Endothelial cell of umbilical vein (primary cell): ENCODE data around the gene C1orf174. TPM values are rescaled to one million over a fixed set of nuclear protein-coding genes. Genes with fewer than 3 reads are reported as not detected.

Experiments
- BruUV-seq: library from RNA; stranded (reverse); fragments of 400-500 nt; replicated peaks from 2 replicates; lab custom pipeline; 2021; lab: Mats Ljungman, UMichigan
- CTCF ChIA-PET: fragments of 300-600, 350-600 bp; sonication (Branson Sonifier 250); formaldehyde crosslinking; loops from one replicate; lab custom pipeline; 2021; ENCODE audit warnings: antibody characterized with exemption, inconsistent platforms; lab: Charles Lee
- POLR2A ChIA-PET: fragments of 300-600, 350-600 bp; sonication (Branson Sonifier 250); formaldehyde crosslinking; loops from one replicate; lab custom pipeline; 2021; ENCODE audit warnings: antibody characterized with exemption, inconsistent platforms; lab: Charles Lee
- DNase-seq: peaks from one replicate; pipeline ENCODE4 v3.0.0-alpha.2; 2011; ENCODE audit warnings: low read depth, low spot score
- FAIRE-seq: peaks from 2 replicates; lab custom pipeline; 2011; peaks lifted over from hg19 to GRCh38; lab: Jason Lieb, UNC
- H2AFZ ChIP-seq: 2 replicates; pipeline ENCODE4 v1.6.0; 2012; ENCODE audit warnings: low read depth, low read length, control low read depth, inconsistent platforms
- H3K27ac ChIP-seq: 2 replicates; pipeline ENCODE4 v1.5.1; 2011; ENCODE audit warnings: low read depth, mild to moderate bottlenecking, control low read depth, low read length, moderate library complexity; ENCODE audit not compliant: insufficient read depth
- H3K27me3 ChIP-seq, 2 experiments: 2 replicates each; pipeline versions ENCODE4 v1.6.0 to v1.6.1; 2011; ENCODE audit warnings: low read length in 2 of 2, mixed read lengths in 1 of 2; ENCODE audit not compliant: control insufficient read depth in 2 of 2, insufficient read depth in 2 of 2
- H3K36me3 ChIP-seq, 2 experiments: 2 replicates in 1 of 2; 3 replicates in 1 of 2; pipeline ENCODE4 v1.5.1; 2011; ENCODE audit warnings: low read length in 2 of 2, mild to moderate bottlenecking in 1 of 2, moderate library complexity in 1 of 2; ENCODE audit not compliant: control insufficient read depth in 2 of 2, insufficient read depth in 2 of 2; ENCODE audit errors: extremely low read depth in 1 of 2
- H3K4me1 ChIP-seq: 3 replicates; pipeline ENCODE4 v1.5.1; 2011; ENCODE audit warnings: mild to moderate bottlenecking, low read length; ENCODE audit not compliant: control insufficient read depth, insufficient read depth; ENCODE audit errors: extremely low read depth
- H3K4me2 ChIP-seq: 2 replicates; pipeline ENCODE4 v1.6.1; 2011; ENCODE audit warnings: low read length, control low read depth, mixed read lengths; ENCODE audit not compliant: insufficient read depth
- H3K4me3 ChIP-seq, 3 experiments: fragments of 200-600 bp in 1 of 3; sonication (generic), shearing (Covaris generic) in 1 of 3; replicated peaks in 1 of 3; 2 replicates each; pipeline ENCODE4 v1.5.1; 2011 to 2016; ENCODE audit warnings: control low read depth in 3 of 3, low read length in 3 of 3, mild to moderate bottlenecking in 2 of 3, inconsistent platforms in 1 of 3, low read depth in 1 of 3, moderate library complexity in 1 of 3; ENCODE audit not compliant: insufficient read depth in 1 of 3
- H3K79me2 ChIP-seq: 2 replicates; pipeline ENCODE4 v1.6.0; 2012; ENCODE audit warnings: low read length, inconsistent platforms; ENCODE audit not compliant: control insufficient read depth, insufficient read depth
- H3K9ac ChIP-seq: replicated peaks from 2 replicates; pipeline ENCODE3; 2011; ENCODE audit warnings: low read length, control low read depth; ENCODE audit not compliant: insufficient read depth; ENCODE audit errors: extremely low read depth
- H3K9me1 ChIP-seq: replicated peaks from 3 replicates; pipeline ENCODE4 v1.6.0; 2011; ENCODE audit warnings: mild to moderate bottlenecking, low read length; ENCODE audit not compliant: control insufficient read depth, insufficient read depth; ENCODE audit errors: extremely low read depth
- H3K9me3 ChIP-seq: replicated peaks from 2 replicates; pipeline ENCODE4 v1.5.1; 2012; ENCODE audit warnings: low read length, inconsistent platforms; ENCODE audit not compliant: control insufficient read depth, insufficient read depth
- H4K20me1 ChIP-seq: replicated peaks from 2 replicates; pipeline ENCODE3; 2011; ENCODE audit warnings: mild to moderate bottlenecking, low read length; ENCODE audit not compliant: control insufficient read depth, insufficient read depth; ENCODE audit errors: extremely low read depth
- CTCF ChIP-seq, 2 donors: IDR thresholded peaks; 1 replicate in 1 of 2; 2 replicates in 1 of 2; pipeline ENCODE4 v1.5.1; 2011; ENCODE audit warnings: low read length in 2 of 2, mild to moderate bottlenecking in 2 of 2, moderate library complexity in 2 of 2, control low read depth in 1 of 2, inconsistent platforms in 1 of 2, low read depth in 1 of 2; ENCODE audit not compliant: insufficient read depth in 1 of 2; ENCODE audit errors: extremely low read depth in 1 of 2
- EZH2 ChIP-seq: IDR thresholded peaks from 2 replicates; pipeline ENCODE4 v1.6.1; 2012; ENCODE audit warnings: borderline replicate concordance, low read depth, mild to moderate bottlenecking, moderate library complexity, low read length, inconsistent platforms; ENCODE audit not compliant: severe bottlenecking
- FOS ChIP-seq: IDR thresholded peaks from 2 replicates; pipeline ENCODE4 v1.6.1; 2011; ENCODE audit warnings: mild to moderate bottlenecking, low read length, moderate library complexity, borderline replicate concordance; ENCODE audit not compliant: insufficient read depth
- GATA2 ChIP-seq: IDR thresholded peaks from 2 replicates; pipeline ENCODE4 v1.7.0; 2011; ENCODE audit warnings: low read depth, mild to moderate bottlenecking, moderate library complexity, mixed read lengths, low read length; ENCODE audit not compliant: insufficient read length, insufficient read depth
- JUN ChIP-seq: IDR thresholded peaks from 2 replicates; pipeline ENCODE4 v1.6.1; 2011; ENCODE audit warnings: borderline replicate concordance, low read depth; ENCODE audit not compliant: insufficient read length, insufficient read depth
- MAX ChIP-seq: IDR thresholded peaks from 2 replicates; pipeline ENCODE4 v1.6.1; 2011; ENCODE audit not compliant: insufficient read depth, insufficient read length
- MYC ChIP-seq: IDR thresholded peaks from one replicate; pipeline ENCODE4 v1.6.1; 2011; ENCODE audit warnings: mild to moderate bottlenecking, low read depth, low read length
- POLR2A ChIP-seq: IDR thresholded peaks from 2 replicates; pipeline ENCODE4 v1.6.1; 2012; ENCODE audit warnings: low read depth, mild to moderate bottlenecking, control low read depth, low read length
- POLR2AphosphoS5 ChIP-seq: IDR thresholded peaks from 2 replicates; pipeline ENCODE4 v1.6.1; 2012; ENCODE audit warnings: low read depth, mild to moderate bottlenecking, control low read depth, low read length, moderate library complexity; ENCODE audit not compliant: insufficient read depth
- dilution Hi-C: fragments of 300-500 bp; cut with MboI; formaldehyde crosslinking; loops from one replicate; pipeline ENCODE4 v1.15.0; 2019; ENCODE audit warnings: low sequenced_read_pairs; ENCODE audit not compliant: extremely low pct_ligation_motif_present
- intact Hi-C: fragments of 100-400 bp; cut with micrococcal nuclease; formaldehyde crosslinking; loops from one replicate; pipeline ENCODE4 v1.10.0; 2022
- polyA plus RNA-seq, 4 experiments: library from polyadenylated mRNA; depleted of rRNA in 3 of 4; stranded (reverse) in 3 of 4; unstranded in 1 of 4; fragments of >200 nt; gene quantifications; 2 replicates each; pipeline versions ENCODE4 v1.2.1 to v1.2.3, GENCODE V29; 2011 to 2012; ENCODE audit warnings: missing spikeins in 1 of 4
- total RNA-seq: library from RNA; stranded (reverse); gene quantifications from 2 replicates; pipeline ENCODE4 v1.2.3, GENCODE V29; 2021

The C1orf174 gene
- total and polyA plus RNA-seq, 2 donors (not counting 3 experiments of a cell fraction or from before 2014, with no cell fraction given): 28.0 to 31.7 TPM

DNA sequence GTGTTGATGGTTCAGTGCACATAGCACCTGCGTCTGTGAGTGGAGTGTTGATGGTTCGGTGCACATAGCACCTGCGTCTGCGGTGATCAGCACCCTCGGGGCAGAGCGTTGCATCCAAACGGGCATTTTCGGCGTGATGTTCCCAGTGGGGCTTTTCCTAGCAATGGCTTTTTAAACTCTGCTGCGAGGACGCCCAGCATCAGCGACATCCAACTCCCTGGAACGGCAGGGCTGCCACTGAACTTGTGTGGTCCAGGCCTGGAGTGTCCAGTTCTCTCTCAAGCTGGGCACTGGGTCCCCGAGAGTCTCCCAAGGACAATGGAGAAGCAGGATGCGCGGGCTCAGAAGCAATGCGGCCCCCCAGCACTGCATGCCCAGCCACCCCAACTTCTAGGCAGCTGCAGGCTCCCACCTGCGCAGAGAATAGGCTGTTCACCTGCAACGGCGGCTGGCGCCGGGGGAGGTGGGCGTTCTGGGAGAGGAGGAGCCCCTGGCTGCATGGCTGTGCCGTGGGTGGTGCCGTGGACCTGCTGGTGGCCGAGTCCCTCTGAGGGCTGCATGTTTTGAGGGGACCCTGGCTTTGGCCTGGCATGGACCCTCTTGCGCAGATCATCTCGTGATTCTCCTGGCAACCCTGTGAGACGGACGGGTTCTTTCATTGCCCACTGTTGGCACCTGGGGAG, 10.1 kb upstream of the C1orf174 start:
- H3K4me1 ChIP-seq: no peaks in the 10 kb centered on the region
- no peaks in the 10 kb centered on the region for H3K9me3 ChIP-seq
- H4K20me1 ChIP-seq: no peaks in the 10 kb centered on the region
- no peak overlapping the region for H3K9ac ChIP-seq
- H3K36me3 ChIP-seq: no peaks in the 10 kb centered on the region
- peaks cover 0 to 1% of the 10 kb centered on the region in 2 experiments for H3K27me3 ChIP-seq
- no TSS peak for BruUV-seq
- no peak for DNase-seq
- dilution Hi-C loops (no loop called here), intact Hi-C loops (no loop called here)
- TF ChIP-seq MYC: no peak
- no peak for TF ChIP-seq MAX
- TF ChIP-seq CTCF (IDR thresholded peaks at IDR 0.05; ENCODE audit: extremely low read depth in 1 of 2, insufficient read depth in 1 of 2, low read depth in 1 of 2, low read length in 2 of 2): no peak
- no peak for TF ChIP-seq POLR2AphosphoS5
- no peak for TF ChIP-seq EZH2
- no peak for TF ChIP-seq JUN
- no peak for TF ChIP-seq FOS
- TF ChIP-seq GATA2: no peak
- TF ChIP-seq POLR2A: no peak
- ChIA-PET CTCF (no interaction called here), POLR2A (no interaction called here)
- FAIRE-seq: no peak
- no peak overlapping the region for H2AFZ ChIP-seq
- H3K79me2 ChIP-seq: no peaks in the 10 kb centered on the region
- no peaks in the 10 kb centered on the region for H3K9me1 ChIP-seq
- no peak overlapping the region for H3K4me2 ChIP-seq
- no peak overlapping the region for H3K4me3 ChIP-seq
- no peak overlapping the region for H3K27ac ChIP-seq
